Measurements from ENCODE around the gene UBXN10.

DNA sequence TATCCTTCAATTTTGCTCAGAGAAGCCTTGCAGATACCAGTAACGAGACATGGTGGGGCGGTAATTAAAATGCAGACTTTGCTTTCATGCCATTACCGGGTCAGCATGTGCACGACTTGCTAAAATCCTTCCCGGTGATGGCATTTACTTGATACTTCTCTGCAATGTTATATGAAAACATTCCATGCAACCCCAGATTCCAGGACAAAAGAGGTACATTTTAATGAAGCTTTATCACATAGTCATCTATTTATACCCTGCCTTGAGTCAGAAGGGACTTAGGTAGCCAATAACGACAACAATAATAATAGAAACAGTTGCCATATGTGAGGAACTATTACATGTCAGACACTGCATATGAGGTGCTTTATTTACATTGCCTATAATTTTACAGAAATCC is 29.8 kb downstream of the UBXN10 start:
- TF ChIP-seq ZNF317 (CRISPR knock-in tag; IDR thresholded peaks at IDR 0.05) = no peak
- TF ChIP-seq CHCHD3 (CRISPR knock-in tag; IDR thresholded peaks at IDR 0.05) = no peak
- no peak for TF ChIP-seq NFYB (CRISPR knock-in tag; IDR thresholded peaks at IDR 0.05)
- TF ChIP-seq ZNF326 (CRISPR knock-in tag; IDR thresholded peaks at IDR 0.05; ENCODE audit: borderline replicate concordance) = no peak
- no peak for TF ChIP-seq ZNF775 (CRISPR knock-in tag; IDR thresholded peaks at IDR 0.05; ENCODE audit: borderline replicate concordance)
- TF ChIP-seq E2F5 (CRISPR knock-in tag; conservative IDR thresholded peaks at IDR 0.05) = no peak
- no peak for TF ChIP-seq RFXANK (CRISPR knock-in tag; IDR thresholded peaks at IDR 0.05)
- TF ChIP-seq DNMT1 (CRISPR knock-in tag; IDR thresholded peaks at IDR 0.05) = no peak
- no peak for TF ChIP-seq ZFY (CRISPR knock-in tag; IDR thresholded peaks at IDR 0.05)
- no peak for TF ChIP-seq ZNF160 (CRISPR knock-in tag; IDR thresholded peaks at IDR 0.05)
- TF ChIP-seq ATF4 (CRISPR knock-in tag; IDR thresholded peaks at IDR 0.05) = no peak
- TF ChIP-seq ZNF513 (CRISPR knock-in tag; conservative IDR thresholded peaks at IDR 0.05) = no peak
- TF ChIP-seq MXI1 (IDR thresholded peaks at IDR 0.05; ENCODE audit: borderline replicate concordance, low read depth, low read length) = no peak
- TF ChIP-seq MAFG (CRISPR knock-in tag; IDR thresholded peaks at IDR 0.05) = no peak
